GM19324 (cell line): ENCODE results near the gene TMEM154.
"Not testable (repeated sequence)": the region's sequence is repeated elsewhere in the genome, so short reads cannot be mapped to it uniquely, and the experiment has no call there.

Experiments
- ATAC-seq: cut with Tn5 transposase; IDR thresholded peaks from one replicate; pipeline ENCODE4 v1.9.1; 2021; ENCODE audit warnings: mild to moderate bottlenecking, moderate library complexity; ENCODE audit not compliant: unreplicated experiment, low FRiP score

Gene TMEM154

DNA sequence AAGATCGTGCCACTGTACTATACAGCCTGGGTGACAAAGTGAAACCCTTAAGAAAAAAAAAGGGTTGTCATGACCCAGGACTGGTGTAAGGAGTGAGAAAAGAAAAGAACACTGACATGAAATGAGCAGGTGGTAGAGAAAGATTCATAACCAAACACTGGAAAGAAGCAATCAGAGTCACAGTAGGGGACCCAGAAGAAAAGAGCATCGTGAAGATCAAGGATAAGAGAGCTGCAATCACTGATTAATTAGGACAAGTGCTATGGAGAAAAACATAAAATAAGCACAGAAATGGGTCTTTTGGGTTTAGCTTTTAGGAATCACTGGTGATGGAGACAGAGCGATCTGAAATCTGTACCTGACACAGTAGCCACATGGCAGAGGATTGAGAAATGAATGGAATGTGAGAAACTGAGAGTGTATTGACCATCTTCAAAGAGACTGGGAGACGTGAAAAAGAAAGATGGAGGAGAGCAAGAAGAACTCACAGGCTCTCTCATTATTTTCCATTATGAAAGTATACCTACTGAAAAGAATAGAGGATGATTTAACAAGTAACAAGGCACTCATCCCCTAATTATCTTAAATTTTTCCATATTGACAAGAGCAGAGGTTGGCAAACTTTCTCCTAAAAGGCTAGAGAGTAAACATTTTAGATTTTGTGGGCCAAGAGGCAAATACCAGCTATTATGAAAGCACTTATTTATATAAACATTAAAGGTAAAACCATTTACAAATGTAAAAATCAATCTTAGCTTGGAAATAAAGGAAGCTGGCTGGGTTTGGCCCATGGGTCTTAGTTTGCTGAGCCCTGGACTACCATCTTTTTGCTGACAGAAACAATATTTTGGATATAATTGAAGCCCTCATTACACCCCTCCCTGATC lies 7.3 kb downstream of the TMEM154 start:
- no peak for ATAC-seq

DNA sequence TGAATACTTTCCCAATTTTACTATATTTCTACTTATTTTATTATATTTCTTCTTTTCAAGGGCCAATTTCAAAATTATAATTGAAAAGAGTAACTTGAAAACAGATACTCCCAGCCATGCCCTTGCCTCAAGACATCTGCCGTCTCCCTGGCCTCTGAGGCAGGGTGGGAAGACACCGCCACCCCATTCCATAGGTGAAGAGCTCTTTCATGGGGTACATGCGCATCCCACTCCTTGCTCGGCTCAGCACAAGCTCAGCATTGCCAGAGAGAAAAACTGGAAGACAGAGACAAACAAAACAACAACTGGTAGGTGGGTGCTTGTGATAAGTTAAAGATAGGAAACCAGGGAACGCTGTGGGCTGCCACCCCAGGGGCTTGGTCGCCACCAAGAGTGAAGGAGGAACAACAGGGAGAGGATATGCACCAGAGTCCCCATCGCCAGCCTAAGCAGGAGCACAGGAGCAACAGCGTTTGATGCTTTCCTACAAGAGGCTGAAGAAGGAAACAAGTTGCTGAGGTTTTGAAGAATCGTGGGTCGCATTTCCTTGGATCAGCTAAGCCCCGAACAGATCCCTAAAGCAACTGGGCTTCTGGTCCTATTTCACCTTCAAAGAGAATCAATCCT lies 11.3 kb downstream of the TMEM154 start:
- ATAC-seq = no peak

DNA sequence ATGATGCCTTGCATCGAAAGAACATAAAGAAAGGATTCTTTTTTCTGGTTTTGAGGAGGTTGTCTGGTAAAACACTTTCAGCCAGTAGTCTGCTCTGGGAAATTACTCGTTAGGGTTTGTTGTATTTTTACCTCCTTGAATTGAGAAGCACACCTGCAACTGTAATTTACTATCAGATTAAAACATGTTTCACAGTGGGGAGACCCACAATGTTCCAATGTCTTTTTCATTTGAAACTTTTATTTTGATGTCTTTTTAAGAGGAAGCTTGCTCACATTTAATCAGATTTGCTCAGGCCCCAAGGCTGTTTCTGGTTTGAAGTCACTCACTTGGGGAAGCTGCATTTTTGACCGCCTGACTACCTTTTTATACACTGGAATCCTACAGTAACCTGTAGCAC lies 12.0 kb downstream of the TMEM154 start:
- no peak for ATAC-seq

DNA sequence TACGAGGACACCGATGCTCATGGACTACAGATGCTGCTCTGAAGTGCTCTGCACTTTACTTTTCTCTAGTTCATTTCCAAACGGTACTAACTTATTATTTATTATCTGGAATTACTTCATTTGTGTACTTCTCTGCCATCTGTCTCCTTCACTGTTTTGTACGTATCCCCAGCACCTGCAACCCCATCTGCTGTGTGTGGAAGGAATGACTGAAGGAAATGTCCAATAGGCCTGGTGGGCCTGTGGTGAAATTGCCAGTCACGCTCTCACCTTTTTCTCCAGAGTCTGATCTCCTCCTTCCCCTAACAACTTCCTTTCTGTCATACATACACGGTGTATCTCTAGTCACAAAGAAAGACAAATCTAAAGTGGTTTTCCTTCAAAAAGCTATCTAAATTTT lies 12.9 kb downstream of the TMEM154 start:
- no peak for ATAC-seq

DNA sequence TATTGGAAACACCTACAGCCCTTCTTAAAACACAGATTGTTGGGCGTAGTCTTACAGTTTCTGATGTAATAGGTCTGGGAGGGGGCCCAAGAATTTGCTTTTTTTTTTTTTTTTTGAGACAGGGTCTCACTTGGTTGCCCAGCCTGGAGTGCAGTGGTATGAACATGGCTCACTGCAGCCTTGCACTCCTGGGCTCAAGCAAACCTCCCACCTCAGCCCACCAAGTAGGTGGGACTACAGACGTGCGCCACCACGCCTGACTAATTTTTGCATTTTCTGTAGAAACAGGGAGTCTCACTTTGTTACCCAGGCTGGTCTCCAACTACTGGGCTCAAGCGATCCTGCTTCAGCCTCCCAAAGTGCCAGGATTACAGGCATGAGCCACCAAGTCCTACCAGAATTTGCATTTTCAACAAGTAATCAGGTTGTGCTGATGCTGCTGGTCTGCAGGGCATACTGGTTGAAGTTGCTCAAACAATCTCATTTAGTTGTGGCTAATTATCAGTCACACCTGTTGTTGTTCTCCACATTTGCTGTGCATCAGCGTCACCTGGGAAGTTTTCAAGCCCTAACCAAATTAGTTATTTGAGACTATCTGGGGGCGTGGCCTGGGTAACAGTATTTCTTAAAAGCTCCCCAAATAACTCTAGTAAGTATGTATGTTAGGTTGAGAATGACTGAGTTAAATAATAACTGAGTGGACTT lies 14.0 kb downstream of the TMEM154 start:
- no peak for ATAC-seq

DNA sequence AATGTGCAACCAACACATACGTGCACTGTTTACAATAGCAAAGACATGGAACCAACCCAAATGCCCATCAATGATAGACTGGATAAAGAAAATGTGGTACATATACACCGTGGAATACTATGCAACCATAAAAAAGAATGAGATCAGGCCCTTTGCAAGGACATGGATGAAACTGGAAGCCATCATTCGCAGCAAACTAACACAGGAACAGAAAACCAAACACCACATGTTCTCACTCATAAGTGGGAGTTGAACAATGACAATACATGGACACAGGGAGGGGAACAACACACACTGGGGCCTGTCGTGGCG lies 15.8 kb downstream of the TMEM154 start:
- ATAC-seq = not testable (repeated sequence)

DNA sequence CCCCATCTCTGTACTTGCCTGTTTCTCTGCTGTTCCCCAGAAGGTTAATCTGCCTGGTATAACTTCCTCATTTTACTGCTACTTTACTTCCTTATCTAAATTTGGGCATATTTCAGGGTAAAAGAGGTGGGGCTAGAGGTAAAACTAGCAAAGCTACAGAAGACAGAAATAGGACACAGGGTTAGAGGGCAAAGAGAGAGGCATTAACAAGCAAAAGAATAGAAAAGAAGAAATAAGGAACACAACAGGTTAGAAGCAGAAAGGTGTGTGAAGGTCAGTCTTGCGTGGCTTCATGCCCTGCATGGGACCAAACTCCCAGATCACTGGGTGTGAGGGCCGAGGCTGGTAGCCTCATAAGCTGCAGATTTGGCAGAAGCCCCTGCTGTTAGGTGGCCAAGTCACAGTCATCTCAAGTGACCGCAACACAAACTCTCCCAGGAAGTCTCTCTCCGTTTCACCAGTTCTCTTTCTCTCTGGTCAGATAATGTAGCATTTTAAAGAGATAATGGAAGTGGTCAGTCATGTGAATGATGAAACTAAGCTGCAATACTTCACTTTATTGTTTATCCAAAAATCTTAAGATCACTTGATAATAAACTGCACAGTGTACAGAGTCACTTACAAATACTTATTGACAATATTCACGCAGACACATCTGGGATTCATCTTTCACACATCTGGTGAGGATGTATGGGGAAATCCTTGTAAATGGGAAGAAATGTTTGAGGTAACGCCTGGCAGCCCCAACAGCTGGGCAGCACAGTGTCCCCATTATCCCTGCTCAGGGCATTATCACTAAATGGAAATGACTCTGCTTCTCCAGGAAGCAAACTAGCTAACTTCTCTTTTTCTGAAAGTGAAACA lies 16.4 kb downstream of the TMEM154 start:
- peak; percentile 56 for ATAC-seq

DNA sequence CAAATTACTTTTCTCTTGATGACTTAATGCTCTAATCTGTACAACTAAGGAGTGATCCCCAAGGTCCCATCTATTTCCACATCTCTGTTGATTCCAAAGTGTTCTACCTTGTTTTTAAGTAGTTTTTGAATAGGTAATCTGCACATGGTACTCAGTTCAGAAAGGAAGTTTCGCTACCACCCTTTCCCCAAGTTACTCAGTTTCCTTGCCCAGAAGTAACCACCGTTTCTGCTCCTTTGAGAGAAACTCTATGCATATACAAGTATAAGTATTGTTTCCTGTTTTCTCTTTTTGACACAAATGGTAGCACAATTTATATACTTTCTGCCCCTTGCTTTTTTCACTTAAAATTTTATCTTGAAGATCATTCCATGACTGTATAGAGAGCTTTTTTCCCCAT lies 18.1 kb downstream of the TMEM154 start:
- no peak for ATAC-seq

DNA sequence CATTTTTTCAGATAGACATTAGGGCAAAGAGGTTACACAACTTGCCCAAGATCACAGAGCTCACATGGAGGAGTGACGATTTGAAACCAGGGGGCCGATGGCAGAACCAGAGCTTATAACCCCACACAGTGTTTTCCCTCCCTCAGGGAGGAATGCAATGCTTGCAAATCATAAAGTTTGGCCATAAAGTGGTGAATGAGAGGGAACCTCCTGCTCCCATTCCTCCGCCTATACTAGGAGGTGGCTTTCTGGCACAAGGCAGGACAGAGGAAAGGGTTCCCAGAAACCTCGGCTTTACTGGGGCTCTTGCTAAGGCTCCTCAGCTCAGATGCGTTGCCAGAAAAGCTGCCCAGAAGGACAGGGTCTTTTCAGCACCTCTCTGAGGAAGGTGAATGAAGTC lies 19.3 kb downstream of the TMEM154 start:
- ATAC-seq = no peak

DNA sequence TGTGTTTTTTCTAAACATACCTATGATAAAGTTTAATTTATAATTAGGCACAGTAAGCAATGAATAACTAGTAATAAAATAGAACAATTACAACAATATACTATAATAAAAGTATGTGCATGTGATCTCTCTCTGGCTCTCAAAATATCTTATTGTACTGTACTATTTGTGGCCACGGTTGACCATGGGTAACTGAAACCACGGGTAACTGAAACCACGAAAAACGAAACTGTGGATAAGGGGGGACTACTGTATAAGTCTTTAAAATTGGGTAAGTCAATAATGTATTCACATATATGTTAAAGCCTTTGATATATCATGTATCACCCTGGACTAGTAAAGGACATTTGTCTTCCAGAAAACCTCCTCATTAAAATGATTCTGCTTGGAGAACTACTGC lies 20.0 kb downstream of the TMEM154 start:
- no peak for ATAC-seq

DNA sequence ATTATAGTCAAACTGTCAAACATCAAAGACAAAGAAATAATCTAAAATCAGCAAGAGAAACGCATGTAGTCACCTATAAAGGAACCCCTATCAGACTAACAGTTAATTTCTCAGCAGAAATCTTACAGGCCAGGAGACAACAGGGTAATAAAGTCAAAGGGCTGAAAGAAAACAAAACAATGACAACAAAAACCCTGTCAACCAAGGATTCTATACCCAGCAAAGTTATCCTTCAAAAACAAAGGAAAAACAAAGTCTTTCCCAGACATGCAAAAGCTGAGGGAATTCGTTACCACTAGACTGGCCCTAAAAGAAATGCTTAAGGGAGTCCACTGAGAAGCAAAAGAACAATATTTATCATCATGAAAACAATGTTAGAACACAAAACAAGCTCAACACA lies 22.1 kb downstream of the TMEM154 start:
- no peak for ATAC-seq

DNA sequence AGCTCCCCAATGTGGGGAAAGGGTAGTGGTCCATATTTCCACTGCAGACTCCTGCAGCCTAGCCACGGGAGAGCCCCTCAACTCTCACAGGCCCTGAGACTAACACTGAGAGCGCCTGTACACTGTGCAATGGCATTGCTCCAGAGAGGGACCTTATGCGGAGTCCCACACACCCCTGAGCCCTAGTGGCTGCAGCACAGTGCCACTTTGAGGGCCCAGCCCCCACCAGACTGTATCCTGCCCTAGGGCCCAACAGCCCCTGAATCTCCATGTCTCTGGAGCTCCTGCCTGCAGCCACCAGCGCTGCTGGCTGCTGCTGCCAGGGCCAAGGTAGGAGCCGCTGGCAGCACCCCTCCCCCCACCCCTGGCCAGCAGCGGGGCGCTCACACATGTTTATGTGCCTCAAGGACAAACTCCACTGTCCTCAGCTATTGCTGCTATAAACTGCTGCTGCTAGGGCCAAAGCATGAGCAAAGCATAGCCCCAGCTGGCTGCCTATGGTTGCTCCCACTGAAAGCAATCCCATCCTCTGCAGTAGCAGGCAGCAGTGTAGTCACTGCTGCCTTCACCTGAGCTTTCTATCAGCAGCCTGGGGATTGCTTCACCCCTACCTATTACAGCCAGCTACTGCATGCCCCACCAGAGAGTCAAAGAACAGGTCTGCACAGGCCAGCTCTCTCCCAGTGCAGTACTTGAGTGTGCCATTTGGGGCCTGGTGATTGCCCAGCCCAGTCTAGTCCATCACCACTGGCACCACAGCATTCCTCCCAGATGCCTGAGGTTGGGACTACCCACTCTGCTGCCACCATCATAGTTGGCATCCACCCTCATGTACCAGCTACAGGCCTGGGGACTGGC lies 24.3 kb downstream of the TMEM154 start:
- ATAC-seq = no peak

DNA sequence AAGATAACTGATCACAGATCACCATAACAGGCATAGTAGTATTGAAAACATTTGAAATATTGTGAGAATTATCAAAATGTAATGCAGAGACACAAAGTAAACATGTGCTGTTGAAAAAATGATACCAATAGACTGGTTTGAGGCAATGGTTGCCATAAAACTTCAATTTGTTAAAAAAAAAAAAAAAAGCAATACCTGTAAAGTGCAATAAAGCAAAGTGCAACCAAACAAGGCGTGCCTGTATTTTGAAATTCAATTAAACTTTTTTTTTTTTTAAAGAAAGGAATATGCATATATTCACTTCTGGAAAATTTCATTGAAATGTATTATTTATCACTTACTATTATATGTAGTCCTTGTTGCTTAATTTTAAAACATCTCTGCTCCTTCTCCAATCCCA lies 27.7 kb downstream of the TMEM154 start:
- no peak for ATAC-seq

DNA sequence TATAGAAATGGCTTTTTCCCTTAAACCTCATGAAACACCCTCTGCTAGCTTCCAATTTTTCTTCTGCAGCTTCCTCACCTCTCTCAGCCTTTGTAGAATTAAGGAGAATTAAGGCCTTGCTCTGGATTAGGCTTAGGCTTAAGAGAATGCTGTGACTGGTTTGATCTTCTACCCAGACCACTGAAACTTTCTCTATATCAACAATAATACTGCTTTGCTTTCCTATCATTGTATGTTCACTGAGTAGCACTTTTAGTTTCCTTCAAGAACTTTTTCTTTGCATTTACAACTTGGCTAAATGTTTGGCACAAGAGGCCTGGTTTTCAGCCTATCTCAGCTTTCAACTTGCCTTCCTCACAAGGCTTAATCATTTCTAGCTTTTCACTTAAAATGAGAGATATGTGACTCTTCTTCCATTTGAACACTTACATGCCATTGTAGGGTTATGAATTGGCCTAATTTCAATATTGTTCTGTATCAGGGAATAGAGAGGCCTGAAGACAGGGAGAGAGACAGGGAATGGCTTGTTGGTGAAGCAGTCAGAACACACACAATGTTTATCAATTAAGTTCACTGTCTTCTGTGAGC lies 28.2 kb downstream of the TMEM154 start:
- ATAC-seq = no peak

DNA sequence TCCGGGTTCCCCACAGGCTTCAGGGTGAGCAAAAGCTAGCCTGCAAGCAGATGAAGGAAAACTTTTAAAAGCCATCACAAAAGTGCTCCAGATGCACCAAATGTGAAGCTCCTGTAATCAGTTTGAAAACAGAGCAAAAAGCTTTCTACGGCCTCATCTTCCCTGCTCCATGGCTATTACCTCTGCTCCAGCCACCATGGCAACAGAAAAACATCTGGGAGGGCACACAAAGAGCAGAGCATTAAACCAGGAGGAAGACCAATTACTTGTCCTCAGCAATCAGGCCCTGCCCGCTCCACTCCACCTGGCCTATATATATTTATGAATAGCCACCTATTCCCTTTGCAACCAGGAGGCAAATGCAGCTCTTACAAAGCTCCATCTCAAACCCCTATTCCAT lies 33.6 kb downstream of the TMEM154 start:
- ATAC-seq = no peak

DNA sequence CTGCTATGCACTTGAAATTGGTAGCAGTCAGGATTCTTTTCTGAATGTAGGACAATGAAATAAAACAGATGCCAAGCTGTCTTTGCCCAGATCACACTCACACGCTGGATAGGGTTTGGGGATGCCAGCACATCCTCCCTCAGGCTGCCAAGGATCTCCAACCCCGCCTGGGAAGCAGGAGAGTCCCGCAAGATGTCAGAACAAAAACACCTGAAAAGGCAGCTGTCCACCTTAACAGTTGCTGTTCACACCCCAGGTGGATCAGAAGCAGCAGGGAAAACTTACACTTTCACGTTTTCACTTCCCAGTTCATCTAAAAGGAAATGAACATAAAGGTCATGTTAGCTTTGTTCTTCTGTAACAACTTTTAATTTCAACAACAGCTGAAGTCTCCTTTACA lies 35.7 kb downstream of the TMEM154 start:
- ATAC-seq = no peak

DNA sequence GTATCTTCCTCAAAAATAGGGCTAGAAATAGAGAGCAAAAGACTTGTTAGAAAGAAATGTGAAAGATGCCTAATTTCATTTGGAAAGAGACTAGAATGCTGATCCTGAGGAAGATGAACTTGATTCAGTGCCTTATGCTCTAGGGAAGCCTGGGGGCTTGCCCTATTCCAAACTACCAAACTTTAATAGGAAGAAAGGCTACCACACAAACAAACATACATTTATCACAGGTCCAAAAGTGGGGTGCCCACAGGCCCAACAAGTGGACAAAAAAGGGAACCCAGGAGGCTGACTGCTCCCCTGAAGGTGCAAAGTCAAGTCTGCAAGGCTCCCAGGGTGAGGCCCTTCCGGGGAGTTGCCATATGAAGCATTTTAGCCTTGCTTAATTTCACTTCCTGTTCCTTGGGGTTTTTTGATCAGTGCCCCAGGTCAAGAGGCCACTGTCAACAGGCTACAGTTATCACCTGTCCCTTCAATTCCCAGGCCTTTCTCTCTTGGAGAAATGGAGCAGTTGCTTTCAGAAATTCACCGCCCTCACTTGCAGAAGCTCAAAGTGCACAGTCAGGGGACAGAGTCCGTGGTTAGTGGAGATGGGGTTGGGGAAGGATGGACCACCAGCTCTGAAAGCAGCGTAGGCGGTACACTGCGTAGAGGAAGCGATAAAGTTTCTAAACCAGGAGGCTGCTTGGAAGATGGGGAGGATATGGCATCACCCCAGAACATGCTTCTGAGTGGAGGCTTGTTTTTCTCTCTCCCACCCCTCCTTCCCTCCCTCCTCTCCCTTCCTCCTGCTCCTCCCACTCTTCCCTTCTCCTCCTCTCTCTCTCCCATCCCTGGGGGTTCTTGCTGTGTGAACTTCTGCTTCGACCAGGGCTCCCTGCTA lies 36.4 kb downstream of the TMEM154 start:
- peak; percentile 86 for ATAC-seq

DNA sequence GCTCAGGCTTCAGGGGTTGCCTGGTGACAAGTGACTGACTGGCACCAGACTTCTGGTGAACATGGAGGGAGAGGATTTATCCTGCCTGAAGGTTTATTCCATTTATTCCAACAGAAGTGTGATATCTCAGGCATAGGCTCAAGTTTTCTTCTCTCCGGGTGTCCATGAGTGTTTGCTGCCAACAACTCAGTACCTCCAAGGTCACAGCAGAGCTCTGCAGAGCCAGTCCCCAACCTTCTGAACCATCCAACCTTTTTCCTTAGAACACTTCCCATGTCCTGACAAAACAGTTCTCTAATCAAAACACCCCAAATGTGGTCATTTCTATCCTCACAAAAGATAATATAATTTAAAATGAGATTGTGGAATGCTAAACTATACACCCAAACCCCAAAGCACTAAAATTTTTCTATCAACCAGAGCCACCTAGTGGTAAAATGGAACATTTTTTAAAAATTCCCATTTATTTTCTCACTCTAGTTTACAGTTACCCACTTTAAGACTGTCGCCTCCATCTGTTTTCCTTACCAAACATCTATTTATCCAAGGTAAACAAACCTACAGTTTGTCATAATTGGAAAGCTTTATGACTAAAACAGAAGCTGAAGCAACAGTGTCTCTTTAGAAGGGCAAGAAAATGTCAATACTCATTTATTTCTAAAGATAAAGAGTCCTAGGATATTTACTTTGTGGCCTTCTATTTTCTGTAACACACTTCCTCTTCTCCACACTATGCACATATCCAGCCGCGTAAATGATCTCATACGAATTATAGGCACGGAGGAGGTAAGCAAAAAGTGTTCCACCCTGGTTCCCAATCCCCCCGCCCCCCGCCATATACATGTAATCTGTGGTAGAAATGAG lies 39.5 kb downstream of the TMEM154 start:
- ATAC-seq = no peak
